NCI-H2171 (cell line): ENCODE results near the gene STAC2.
A peak's percentile ranks its signal among the peaks of the same experiment; 100 is the strongest.
"Not testable (repeated sequence)": the region's sequence is repeated elsewhere in the genome, so short reads cannot be mapped to it uniquely, and the experiment has no call there.

Source experiments
- DNase-seq: peaks from one replicate; lab custom pipeline; 2025; lab: John Stamatoyannopoulos, UW

Gene STAC2

DNA sequence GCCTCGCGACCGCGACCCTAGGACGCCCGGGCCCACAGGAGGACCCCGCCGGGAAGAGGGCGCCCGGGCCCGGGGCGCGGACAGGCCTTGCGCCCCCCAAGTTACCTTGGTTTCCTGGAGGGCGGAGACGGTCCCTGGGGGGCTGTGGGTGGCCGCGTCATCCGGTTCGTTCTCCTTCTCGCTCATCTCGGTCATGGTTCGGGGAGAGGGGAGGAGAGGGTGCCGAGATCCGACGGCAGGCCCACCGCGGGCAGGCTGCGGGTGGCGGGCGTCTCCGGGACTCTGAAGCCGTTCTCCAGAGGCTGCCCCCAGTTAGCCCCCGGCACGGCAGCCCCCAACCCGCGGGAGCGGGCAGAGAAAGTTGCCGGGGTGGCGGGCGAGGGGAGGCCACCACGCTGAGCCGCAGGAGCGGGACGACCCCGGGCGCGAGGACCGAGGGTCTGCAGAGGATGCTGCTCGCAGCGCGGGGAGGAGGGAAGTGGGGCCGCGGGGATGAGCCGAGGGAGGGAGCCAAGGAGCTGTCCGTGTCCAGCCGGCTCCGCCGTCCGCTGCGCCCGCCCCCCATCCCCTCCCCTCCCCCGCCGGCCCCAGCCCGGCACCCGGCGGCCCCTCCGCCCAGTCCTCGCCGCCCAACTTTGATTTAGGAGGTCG is at the start of gene STAC2:
Gene STAC2, minus strand, starts transcription at position 638 of the 651 bp plus-strand sequence. Its CDS starts 443 bp downstream, at position 195.
- no peak for DNase-seq

DNA sequence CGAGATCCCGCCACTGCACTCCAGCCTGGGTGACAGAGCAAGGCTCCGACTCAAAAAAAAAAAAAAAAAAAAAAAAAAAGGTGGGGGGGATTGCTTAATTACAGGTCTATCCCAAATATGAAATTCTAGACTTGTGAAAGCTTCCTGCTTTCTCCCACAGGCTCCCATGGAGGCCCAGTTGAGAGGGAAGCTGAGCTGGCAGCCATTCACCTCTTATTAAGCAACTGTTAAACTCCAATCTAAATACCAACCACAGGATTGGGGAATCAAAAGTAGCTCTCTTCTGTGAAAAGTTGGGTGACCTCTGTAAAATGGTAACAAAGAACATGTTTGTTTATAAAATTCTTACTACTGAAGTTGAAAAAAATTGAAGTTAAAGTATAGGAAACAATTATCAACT is 45.8 kb upstream of the STAC2 start:
- DNase-seq: no peak

DNA sequence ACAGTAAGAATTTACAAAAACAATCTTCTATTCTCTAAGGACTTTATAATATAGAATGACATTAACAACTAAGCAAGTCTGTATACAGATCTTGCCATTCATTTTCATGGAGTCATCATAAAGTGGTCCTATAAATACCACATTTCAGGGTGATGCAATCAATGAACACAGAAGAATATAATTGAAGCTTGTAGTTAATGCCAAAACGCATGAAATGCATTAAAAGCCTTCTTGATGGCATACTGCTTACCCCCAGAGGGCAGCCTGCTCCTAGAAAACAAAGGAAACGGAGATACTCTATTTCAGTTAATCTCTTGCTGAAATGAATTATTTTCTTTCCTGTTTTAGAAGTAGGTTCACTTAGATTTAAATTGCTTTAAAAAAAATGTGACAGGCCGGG is 45.2 kb upstream of the STAC2 start:
- DNase-seq: no peak

DNA sequence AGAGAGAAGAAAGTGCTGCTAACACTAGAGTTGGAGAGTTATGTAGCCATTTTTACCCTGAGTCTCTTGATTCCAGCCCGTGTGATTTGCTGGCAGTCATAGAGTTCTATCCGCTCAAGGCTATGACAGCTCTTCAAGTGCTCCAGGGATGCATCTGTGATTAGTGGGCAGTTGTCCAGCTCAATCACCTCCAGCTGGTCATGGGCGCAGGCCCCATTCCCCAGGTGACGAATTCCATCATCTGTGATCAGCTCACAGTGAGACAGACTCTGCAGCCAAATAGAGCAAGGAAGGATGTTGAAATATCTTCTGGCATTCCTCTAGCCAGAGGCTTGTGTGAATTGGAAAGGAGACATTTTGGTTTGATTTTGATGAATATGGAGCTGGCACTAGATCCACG is 38.4 kb upstream of the STAC2 start:
- DNase-seq: no peak

DNA sequence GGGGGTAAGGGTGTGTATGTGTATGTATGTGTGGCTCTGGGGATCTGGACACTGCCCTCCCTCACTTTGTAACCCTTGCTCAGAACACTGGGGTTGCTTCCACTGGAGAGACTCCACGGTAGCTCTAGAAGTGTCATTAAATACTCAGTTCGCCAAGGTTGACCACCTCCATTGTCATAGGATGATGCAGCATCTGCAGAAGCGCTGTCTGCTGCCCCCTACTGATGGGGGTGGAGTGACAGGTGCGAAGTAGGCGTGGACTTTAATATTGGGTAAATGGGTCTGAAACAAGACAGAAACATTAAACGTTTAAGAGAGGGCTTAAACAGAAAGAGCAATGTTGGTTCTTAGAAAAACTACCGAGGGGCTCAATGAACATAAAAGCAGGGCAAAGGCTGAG is 35.5 kb upstream of the STAC2 start:
- DNase-seq: no peak

GRCh38 chr17:39252788-39253460 is 27.2 kb upstream of the STAC2 start:
- DNase-seq: no peak

GRCh38 chr17:39251997-39252396 is 26.3 kb upstream of the STAC2 start:
- DNase-seq: no peak

DNA sequence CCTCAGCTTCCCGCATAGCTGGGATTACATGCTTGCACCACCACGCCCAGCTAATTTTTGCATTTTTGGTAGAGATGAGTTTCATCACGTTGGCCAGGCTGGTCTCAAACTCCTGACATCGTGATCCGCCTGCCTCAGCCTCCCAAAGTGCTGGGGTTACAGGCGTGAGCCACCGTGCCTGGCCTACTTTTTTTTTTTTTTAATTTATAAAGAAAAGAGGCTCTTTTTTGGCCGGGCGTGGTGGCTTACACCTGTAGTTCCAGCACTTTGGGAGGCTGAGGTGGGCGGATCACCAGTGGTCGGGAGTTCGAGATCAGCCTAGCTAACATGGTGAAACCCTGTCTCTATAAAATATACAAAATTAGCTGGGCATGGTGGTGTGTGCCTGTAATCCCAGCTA is 24.3 kb upstream of the STAC2 start:
- not testable (repeated sequence) for DNase-seq

DNA sequence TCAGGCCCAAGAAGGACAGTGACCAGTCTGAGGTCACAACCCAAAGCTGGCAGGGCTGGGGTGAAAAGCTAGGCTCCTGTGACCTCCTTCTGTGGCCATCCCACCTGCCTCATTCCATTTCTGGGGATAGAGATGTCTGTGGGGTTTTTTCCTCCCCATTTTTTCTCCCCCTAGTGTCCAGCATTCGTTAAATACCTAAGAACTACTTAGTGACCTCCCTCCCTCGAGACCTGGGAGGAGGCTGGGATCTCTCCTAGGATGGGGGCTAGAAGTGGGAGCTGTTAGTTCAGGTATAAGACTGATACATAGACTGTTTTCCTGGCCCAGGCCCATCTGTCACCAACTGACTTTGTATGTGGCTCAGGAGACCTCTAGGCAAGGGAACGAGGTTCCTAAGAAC is 20.5 kb upstream of the STAC2 start:
- DNase-seq: no peak

DNA sequence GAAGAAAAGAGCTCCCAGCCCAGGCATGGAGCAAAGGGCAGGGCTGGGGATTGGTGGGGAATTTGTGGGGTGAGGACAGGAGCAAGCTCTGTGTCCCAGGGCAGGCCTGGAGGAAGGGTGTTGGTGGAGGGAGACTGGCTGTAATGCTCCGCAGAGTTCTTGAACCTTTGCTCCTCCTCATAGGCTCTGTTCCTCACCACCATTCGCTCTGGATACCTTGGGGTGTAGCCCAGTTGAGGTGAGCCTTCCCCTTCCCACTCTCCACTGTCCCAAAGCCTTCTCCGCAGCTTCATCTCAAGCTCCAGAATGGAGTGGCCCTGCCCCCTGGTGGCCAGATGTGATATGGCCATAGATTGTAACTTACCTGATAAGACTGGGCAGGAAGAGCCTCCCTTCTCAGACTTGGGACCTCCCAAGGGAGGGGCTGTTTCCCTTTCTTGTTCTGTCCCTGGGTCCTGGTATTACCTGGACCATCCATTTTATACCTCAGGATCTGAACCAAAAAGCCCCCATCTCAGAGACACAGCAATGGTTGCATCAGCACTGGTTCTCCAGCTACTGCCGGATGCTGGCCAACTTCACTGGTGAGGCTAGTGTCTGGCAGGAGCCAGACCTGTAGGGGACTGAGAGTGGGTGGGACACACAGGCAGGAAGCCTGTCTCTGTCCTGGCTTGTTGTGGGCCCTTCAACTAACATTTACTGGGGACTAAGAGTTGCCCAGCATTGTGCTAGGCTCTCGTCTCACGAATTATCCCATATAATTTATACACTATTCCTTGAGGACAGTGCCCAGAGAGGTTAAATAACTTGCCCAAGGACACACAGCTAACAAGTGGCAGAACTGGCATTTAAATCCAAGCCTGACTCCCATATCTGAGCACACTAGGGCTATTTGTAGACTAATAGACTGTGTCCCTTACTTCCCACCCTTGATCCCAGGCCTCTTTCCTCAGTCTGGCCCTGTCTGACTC is 19.1 kb upstream of the STAC2 start:
- DNase-seq: peak; percentile 73

DNA sequence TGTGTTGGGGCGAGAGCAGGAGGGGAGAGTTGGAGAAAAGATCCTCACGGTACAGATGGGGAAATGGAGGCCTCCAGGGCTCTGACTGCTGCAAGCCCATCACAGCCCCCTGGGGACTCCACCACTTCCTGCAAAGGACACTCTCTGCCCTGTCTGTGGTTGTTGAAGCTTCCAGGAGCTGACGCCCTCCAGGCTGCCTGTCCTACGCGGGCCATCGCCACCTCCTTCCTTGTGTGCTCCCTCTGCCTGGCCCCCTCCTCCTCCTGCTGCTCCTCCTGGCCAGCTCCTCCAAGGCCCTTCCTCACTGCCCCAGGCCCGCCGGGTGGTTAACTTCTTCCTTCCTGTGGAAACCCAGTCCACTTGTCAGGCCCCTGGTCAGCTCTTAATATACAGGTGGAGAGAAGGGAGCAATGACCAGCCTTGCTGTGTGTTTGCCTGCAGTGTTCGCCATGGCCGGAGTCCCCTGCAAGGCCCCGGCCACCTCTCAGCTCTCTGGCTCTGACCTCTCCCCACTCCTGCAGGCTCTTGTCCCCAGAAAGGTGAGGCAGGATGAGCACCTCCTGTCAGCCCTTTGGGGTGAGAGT is 18.4 kb upstream of the STAC2 start:
- no peak for DNase-seq

GRCh38 chr17:39243155-39243554 is 17.4 kb upstream of the STAC2 start:
- no peak for DNase-seq

- no peak for DNase-seq
Measured at GRCh38 chr17:39240631-39241030, 14.9 kb upstream of the STAC2 start.

GRCh38 chr17:39239640-39240314 is 14.0 kb upstream of the STAC2 start:
- DNase-seq: no peak

GRCh38 chr17:39238311-39238972 is 12.7 kb upstream of the STAC2 start:
- no peak for DNase-seq

- no peak for DNase-seq
Measured at GRCh38 chr17:39237586-39237985, 11.8 kb upstream of the STAC2 start.

- DNase-seq: no peak
Measured at GRCh38 chr17:39236981-39237441, 11.3 kb upstream of the STAC2 start.

- DNase-seq: peak; percentile 63
Measured at GRCh38 chr17:39236450-39236927, 10.7 kb upstream of the STAC2 start.

DNA sequence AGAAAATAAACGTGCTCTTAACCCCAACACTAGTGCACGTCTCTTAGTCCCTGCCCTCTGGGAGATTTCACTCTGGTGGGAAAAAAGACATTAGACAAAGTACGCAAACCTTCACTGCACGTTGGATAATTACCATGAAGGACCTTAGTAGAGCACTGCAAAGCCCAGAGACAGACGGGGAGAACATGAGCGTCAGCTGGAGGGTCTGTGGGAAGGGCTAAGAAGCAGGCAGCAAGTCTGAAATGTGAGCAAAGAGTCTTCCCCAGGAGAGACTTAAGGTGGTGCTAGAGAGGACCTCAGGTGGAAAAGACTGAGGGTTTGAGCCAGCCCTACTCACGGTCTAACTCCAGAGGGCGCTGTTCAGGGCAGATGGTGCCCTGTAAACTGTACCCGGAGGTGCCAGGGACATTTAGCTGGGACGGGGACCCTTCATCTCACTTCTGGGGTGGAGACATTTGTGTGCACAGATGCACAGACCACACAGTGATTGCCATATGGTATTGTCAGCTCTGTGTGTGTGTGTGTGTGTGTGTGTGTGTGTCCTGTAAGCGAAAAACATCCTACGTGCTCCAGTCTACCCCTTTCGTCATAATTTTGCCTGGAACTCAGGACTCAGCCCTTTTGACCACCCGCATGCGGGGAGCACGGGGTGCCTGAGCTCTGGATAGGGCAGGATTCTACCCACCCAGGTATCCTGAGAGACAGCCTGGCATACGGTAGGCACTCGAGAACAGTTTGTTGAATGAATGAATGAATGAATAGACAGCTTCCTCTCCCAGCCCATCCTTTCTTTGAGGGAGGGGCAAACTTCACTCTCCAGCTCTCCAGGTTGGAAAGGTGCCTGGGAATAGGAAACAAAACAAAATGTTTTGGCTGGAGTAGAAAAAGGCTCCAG is 10.1 kb upstream of the STAC2 start:
- DNase-seq: peak; percentile 91
